ENCODE data around the gene ACTL8.

ACTL8 gene

GRCh38 chr1:17776426-17776825 is 21.3 kb downstream of the ACTL8 start:
- no peaks in the 10 kb centered on the region for H3F3A ChIP-seq (ENCODE audit: insufficient read depth, low read length)
- TF ChIP-seq CTCF (IDR thresholded peaks at IDR 0.05; ENCODE audit: low read length) (no peak), EZH2 (optimal IDR thresholded peaks at IDR 0.05; ENCODE audit: low read depth, low read length) (no peak), EZH2phosphoT487 (IDR thresholded peaks at IDR 0.05; ENCODE audit: low read length) (no peak)
- no peaks in the 10 kb centered on the region for H3K9me3 ChIP-seq (replicated peaks; ENCODE audit: insufficient read depth, low read length)
- no peak overlapping the region for H2AFZ ChIP-seq (ENCODE audit: low read length)
- no peak overlapping the region for H3K27ac ChIP-seq (ENCODE audit: low read length)
- no peaks in the 10 kb centered on the region for H3K79me2 ChIP-seq (ENCODE audit: low read length)
- H3K27me3 ChIP-seq (replicated peaks; ENCODE audit: insufficient read depth, low read length) = peaks cover 96% of the 10 kb centered on the region
- H3K36me3 ChIP-seq (replicated peaks; ENCODE audit: insufficient read depth, low read length) = no peaks in the 10 kb centered on the region
- H4K20me1 ChIP-seq (ENCODE audit: insufficient read depth, low read length) = no peaks in the 10 kb centered on the region
- no peaks in the 10 kb centered on the region for H3K9me2 ChIP-seq (replicated peaks; ENCODE audit: insufficient read depth, low read length)
- H3K9ac ChIP-seq (ENCODE audit: low read length) = no peak overlapping the region
- no peak overlapping the region for H3K4me2 ChIP-seq (ENCODE audit: low read depth, low read length)
- no peaks in the 10 kb centered on the region for H3K4me1 ChIP-seq (ENCODE audit: low read length)
- no peak for DNase-seq
- H3K4me3 ChIP-seq (ENCODE audit: low read length) = no peak overlapping the region

DNA sequence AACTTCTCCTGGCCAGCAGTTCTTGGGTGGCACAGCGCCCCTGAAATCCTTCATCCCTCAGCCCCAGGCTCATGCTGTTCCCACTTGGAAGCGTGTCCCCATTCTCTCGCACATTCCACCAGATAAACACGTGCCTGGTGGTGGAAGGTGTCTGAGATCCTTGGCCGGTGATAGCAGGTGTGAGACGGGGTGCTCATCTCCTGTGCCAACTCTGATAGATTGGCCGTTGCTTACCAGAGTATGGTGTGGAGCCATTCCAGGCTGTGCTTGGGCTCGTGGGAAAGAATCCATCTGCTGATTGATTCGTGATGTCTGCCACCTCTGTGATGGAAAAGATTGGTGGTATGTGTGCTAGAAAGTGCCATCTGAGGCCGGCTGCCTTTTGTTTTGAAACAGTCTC is 22.2 kb downstream of the ACTL8 start:
- Histone ChIP-seq H3F3A (ENCODE audit: insufficient read depth, low read length) (no peaks in the 10 kb centered on the region), H3K79me2 (ENCODE audit: low read length) (no peaks in the 10 kb centered on the region), H4K20me1 (ENCODE audit: insufficient read depth, low read length) (no peaks in the 10 kb centered on the region), H3K4me2 (ENCODE audit: low read depth, low read length) (no peak overlapping the region), H2AFZ (ENCODE audit: low read length) (no peak overlapping the region), H3K4me1 (ENCODE audit: low read length) (no peaks in the 10 kb centered on the region), H3K9me2 (replicated peaks; ENCODE audit: insufficient read depth, low read length) (no peaks in the 10 kb centered on the region), H3K27me3 (replicated peaks; ENCODE audit: insufficient read depth, low read length) (peaks cover 96% of the 10 kb centered on the region), H3K9me3 (replicated peaks; ENCODE audit: insufficient read depth, low read length) (no peaks in the 10 kb centered on the region), H3K27ac (ENCODE audit: low read length) (no peak overlapping the region), H3K4me3 (ENCODE audit: low read length) (no peak overlapping the region), H3K36me3 (replicated peaks; ENCODE audit: insufficient read depth, low read length) (no peaks in the 10 kb centered on the region), H3K9ac (ENCODE audit: low read length) (no peak overlapping the region)
- TF ChIP-seq CTCF (IDR thresholded peaks at IDR 0.05; ENCODE audit: low read length) = no peak
- no peak for TF ChIP-seq EZH2 (optimal IDR thresholded peaks at IDR 0.05; ENCODE audit: low read depth, low read length)
- TF ChIP-seq EZH2phosphoT487 (IDR thresholded peaks at IDR 0.05; ENCODE audit: low read length) = no peak
- no peak for DNase-seq

DNA sequence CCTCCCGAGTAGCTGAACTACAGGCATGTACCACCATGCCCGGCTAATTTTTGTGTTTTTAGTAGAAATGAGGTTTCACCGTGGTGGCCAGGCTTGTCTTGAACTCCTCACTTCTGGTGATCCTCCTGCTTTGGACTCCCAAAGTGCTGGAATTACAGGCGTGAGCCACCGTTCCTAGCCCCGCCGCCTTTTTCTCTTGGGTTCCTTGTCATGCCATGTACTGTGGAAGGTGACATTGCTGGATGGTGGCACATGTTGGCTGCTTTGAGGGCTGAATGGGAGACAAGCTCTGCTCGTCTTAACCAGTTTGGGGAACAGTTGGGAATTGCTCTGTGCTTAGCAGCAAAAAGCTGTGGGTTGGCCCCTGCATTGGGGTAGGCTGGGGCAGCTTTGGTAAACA is 22.7 kb downstream of the ACTL8 start:
- Histone ChIP-seq H3K27ac (ENCODE audit: low read length) (no peak overlapping the region), H3K9ac (ENCODE audit: low read length) (no peak overlapping the region), H3K36me3 (replicated peaks; ENCODE audit: insufficient read depth, low read length) (no peaks in the 10 kb centered on the region), H3K9me2 (replicated peaks; ENCODE audit: insufficient read depth, low read length) (no peaks in the 10 kb centered on the region), H3K9me3 (replicated peaks; ENCODE audit: insufficient read depth, low read length) (no peaks in the 10 kb centered on the region), H3F3A (ENCODE audit: insufficient read depth, low read length) (no peaks in the 10 kb centered on the region), H3K27me3 (replicated peaks; ENCODE audit: insufficient read depth, low read length) (peaks cover 96% of the 10 kb centered on the region), H4K20me1 (ENCODE audit: insufficient read depth, low read length) (no peaks in the 10 kb centered on the region), H2AFZ (ENCODE audit: low read length) (no peak overlapping the region), H3K4me2 (ENCODE audit: low read depth, low read length) (no peak overlapping the region), H3K4me3 (ENCODE audit: low read length) (no peak overlapping the region), H3K4me1 (ENCODE audit: low read length) (no peaks in the 10 kb centered on the region), H3K79me2 (ENCODE audit: low read length) (no peaks in the 10 kb centered on the region)
- no peak for DNase-seq
- TF ChIP-seq EZH2 (optimal IDR thresholded peaks at IDR 0.05; ENCODE audit: low read depth, low read length) (no peak), EZH2phosphoT487 (IDR thresholded peaks at IDR 0.05; ENCODE audit: low read length) (no peak), CTCF (IDR thresholded peaks at IDR 0.05; ENCODE audit: low read length) (no peak)
